Activated CD8-positive, alpha-beta memory T cell treated with anti-CD3 and anti-CD28 coated beads for 1 hour (primary cell): ENCODE data around the gene GLIS1.

Experiments used
- DNase-seq, 2 donors: peaks; one replicate each; pipeline ENCODE4 v3.0.0-alpha.2; 2020; ENCODE audit warnings: low read depth in 1 of 2; ENCODE audit errors: extremely low read depth in 1 of 2

Gene GLIS1

GRCh38 chr1:53640701-53641075, 98.3 kb downstream of the GLIS1 start:
- DNase-seq: no peak

GRCh38 chr1:53639996-53640700, 98.8 kb downstream of the GLIS1 start:
- DNase-seq: no peak

- no peak for DNase-seq
Measured at GRCh38 chr1:53639251-53639763, 99.7 kb downstream of the GLIS1 start.

- DNase-seq: no peak
Measured at GRCh38 chr1:53638360-53639035, 100.5 kb downstream of the GLIS1 start.

GRCh38 chr1:53637511-53638359, 101.2 kb downstream of the GLIS1 start:
- no peak for DNase-seq

- DNase-seq: no peak
Measured at GRCh38 chr1:53636621-53637171, 102.3 kb downstream of the GLIS1 start.

GRCh38 chr1:53634571-53634979, 104.4 kb downstream of the GLIS1 start:
- no peak for DNase-seq

- no peak for DNase-seq
Measured at GRCh38 chr1:53633073-53633704, 105.8 kb downstream of the GLIS1 start.

- no peak for DNase-seq
Measured at GRCh38 chr1:53631622-53632310, 107.2 kb downstream of the GLIS1 start.

GRCh38 chr1:53629101-53629691, 109.8 kb downstream of the GLIS1 start:
- no peak for DNase-seq

GRCh38 chr1:53628286-53628955, 110.5 kb downstream of the GLIS1 start:
- DNase-seq: no peak

GRCh38 chr1:53627666-53628065, 111.3 kb downstream of the GLIS1 start:
- DNase-seq: no peak

GRCh38 chr1:53627031-53627430, 111.9 kb downstream of the GLIS1 start:
- no peak for DNase-seq

- DNase-seq: no peak
Measured at GRCh38 chr1:53626616-53627015, 112.3 kb downstream of the GLIS1 start.

- DNase-seq: no peak
Measured at GRCh38 chr1:53625766-53626520, 113.0 kb downstream of the GLIS1 start.

GRCh38 chr1:53625049-53625448, 113.9 kb downstream of the GLIS1 start:
- DNase-seq: no peak

- no peak for DNase-seq
Measured at GRCh38 chr1:53622531-53622930, 116.4 kb downstream of the GLIS1 start.

- no peak for DNase-seq
Measured at GRCh38 chr1:53621144-53621543, 117.8 kb downstream of the GLIS1 start.
